ENCODE data around the gene DCST1.

GRCh38 chr1:155051777-155052398 lies 18.3 kb downstream of the DCST1 start:
- TF ChIP-seq CTCF (IDR thresholded peaks at IDR 0.05; ENCODE audit: insufficient read depth, low read length) = no peak
- TF ChIP-seq POLR2AphosphoS5 (IDR thresholded peaks at IDR 0.05; ENCODE audit: low read depth) = no peak
